Naive thymus-derived CD4-positive, alpha-beta T cell (primary cell): Measurements from ENCODE around the gene PDGFC. TPM values are rescaled to one million over a fixed set of nuclear protein-coding genes. Genes with fewer than 3 reads are reported as not detected.

Experiments used
- ATAC-seq: fragments of 150-1000 bp; cut with Tn5 transposase; 2 replicates; pipeline ENCODE4 v1.10.0; 2021; ENCODE audit warnings: mild to moderate bottlenecking, moderate library complexity
- CTCF ChIA-PET: fragments of 350-600 bp; sonication (Branson Sonifier 250); formaldehyde crosslinking; loops from one replicate; lab custom pipeline; 2021; ENCODE audit warnings: antibody characterized with exemption; lab: Charles Lee
- POLR2A ChIA-PET: fragments of 350-600 bp; sonication (Branson Sonifier 250); formaldehyde crosslinking; loops from one replicate; lab custom pipeline; 2021; ENCODE audit warnings: antibody characterized with exemption, inconsistent platforms; lab: Charles Lee
- DNase-seq, 9 donors: peaks; one replicate each; pipeline versions ENCODE4 v3.0.0 to v3.0.0-alpha.2; 2020 to 2022; ENCODE audit warnings: mixed read lengths in 1 of 9
- H3K27ac ChIP-seq: one replicate; pipeline ENCODE4 v1.7.0; 2013; ENCODE audit warnings: mild to moderate bottlenecking, low read depth, low read length, moderate library complexity
- H3K27me3 ChIP-seq, 2 donors: one replicate each; pipeline ENCODE4 v1.7.0; 2013; ENCODE audit warnings: low read length in 2 of 2, mild to moderate bottlenecking in 2 of 2, moderate library complexity in 2 of 2; ENCODE audit not compliant: control insufficient read depth in 2 of 2, insufficient read depth in 2 of 2
- H3K36me3 ChIP-seq, 3 experiments: 1 replicate in 2 of 3; 2 replicates in 1 of 3; pipeline ENCODE4 v1.7.0; 2013; ENCODE audit warnings: low read length in 3 of 3, mild to moderate bottlenecking in 3 of 3, moderate library complexity in 1 of 3; ENCODE audit not compliant: insufficient read depth in 3 of 3, control insufficient read depth in 2 of 3
- H3K4me1 ChIP-seq, 2 donors: one replicate each; pipeline ENCODE4 v1.7.0; 2013; ENCODE audit warnings: low read length in 2 of 2, mild to moderate bottlenecking in 2 of 2, moderate library complexity in 1 of 2; ENCODE audit not compliant: control insufficient read depth in 2 of 2, insufficient read depth in 2 of 2
- H3K4me3 ChIP-seq: 2 replicates; pipeline ENCODE4 v1.7.0; 2013; ENCODE audit warnings: mild to moderate bottlenecking, low read length
- H3K9me3 ChIP-seq, 3 experiments: 1 replicate in 2 of 3; 2 replicates in 1 of 3; pipeline ENCODE4 v1.7.0; 2013; ENCODE audit warnings: low read length in 3 of 3; ENCODE audit not compliant: control insufficient read depth in 2 of 3
- H3K27ac Mint-ChIP-seq, 9 donors: one replicate each; pipeline ENCODE4 v1.8.0; 2020 to 2022; ENCODE audit warnings: mixed read lengths in 9 of 9, mild to moderate bottlenecking in 8 of 9, moderate library complexity in 5 of 9, inconsistent platforms in 2 of 9
- H3K27me3 Mint-ChIP-seq, 5 donors: one replicate each; pipeline ENCODE4 v1.8.0; 2021 to 2022; ENCODE audit warnings: mixed read lengths in 5 of 5, mild to moderate bottlenecking in 1 of 5
- H3K36me3 Mint-ChIP-seq, 5 donors: one replicate each; pipeline ENCODE4 v1.8.0; 2020 to 2022; ENCODE audit warnings: mixed read lengths in 5 of 5, mild to moderate bottlenecking in 3 of 5, inconsistent platforms in 1 of 5
- H3K4me1 Mint-ChIP-seq, 7 donors: one replicate each; pipeline ENCODE4 v1.8.0; 2020 to 2022; ENCODE audit warnings: mixed read lengths in 7 of 7, mild to moderate bottlenecking in 3 of 7, inconsistent platforms in 1 of 7
- H3K4me3 Mint-ChIP-seq, 10 donors: one replicate each; pipeline ENCODE4 v1.8.0; 2020 to 2022; ENCODE audit warnings: mild to moderate bottlenecking in 10 of 10, mixed read lengths in 10 of 10, moderate library complexity in 6 of 10, inconsistent platforms in 2 of 10
- H3K9me3 Mint-ChIP-seq, 11 donors: one replicate each; pipeline ENCODE4 v1.8.0; 2020 to 2022; ENCODE audit warnings: mixed read lengths in 11 of 11, mild to moderate bottlenecking in 4 of 11, inconsistent platforms in 1 of 11, moderate library complexity in 1 of 11
- intact Hi-C, 2 donors: fragments of 100-400 bp; cut with micrococcal nuclease; formaldehyde crosslinking; loops; one replicate each; pipeline ENCODE4 v1.15.1; 2023
- polyA plus RNA-seq, 2 donors: library from polyadenylated mRNA; unstranded; fragments of 300-500 nt; fragmentation: Illumina TruSeq; gene quantifications; one replicate each; pipeline ENCODE4 v1.2.3, GENCODE V29; 2021
- total RNA-seq, 6 experiments: library from RNA in 5 of 6; stranded (reverse) in 5 of 6; gene quantifications; 1 replicate in 5 of 6; 2 replicates in 1 of 6; pipeline ENCODE4 v1.2.3 and lab custom pipeline; 2021 to 2026

PDGFC gene
- total and polyA plus RNA-seq, 7 experiments from 2014 or later = 0.19 to 2.0 (median 1.2) TPM; not detected in 4

DNA sequence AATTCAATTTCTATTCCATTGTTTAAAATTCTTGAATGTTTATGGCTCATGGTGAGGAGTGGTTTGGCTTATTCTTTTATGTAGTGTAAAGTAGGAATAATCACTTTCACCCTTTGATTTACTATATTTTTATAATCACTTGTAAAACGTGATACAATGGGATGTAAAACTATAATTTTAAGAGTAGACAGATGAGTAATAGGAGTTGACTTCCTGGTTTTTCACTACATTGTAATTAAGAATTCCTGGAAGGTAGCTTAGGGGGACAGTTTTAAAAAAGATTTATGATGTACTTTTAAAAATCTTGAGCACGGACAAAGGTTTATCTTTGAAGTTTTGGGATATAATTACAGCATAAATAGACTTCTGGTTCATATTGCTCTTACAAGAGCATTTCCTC lies 65.3 kb downstream of the PDGFC start:
- no peaks in the 10 kb centered on the region for H3K4me1 Mint-ChIP-seq
- DNase-seq = no peak
- no peaks in the 10 kb centered on the region for H3K9me3 ChIP-seq
- H3K27me3 Mint-ChIP-seq = no peaks in the 10 kb centered on the region
- no peak overlapping the region for H3K27ac Mint-ChIP-seq
- ChIA-PET CTCF (no interaction called here), POLR2A (no interaction called here)
- no peak overlapping the region for H3K4me3 ChIP-seq
- no peak for ATAC-seq
- H3K4me1 ChIP-seq = no peaks in the 10 kb centered on the region
- no peak overlapping the region for H3K27ac ChIP-seq
- H3K4me3 Mint-ChIP-seq = no peak overlapping the region
- H3K9me3 Mint-ChIP-seq = peaks cover 0 to 7% (median 2%) of the 10 kb centered on the region in 11 donors
- no peaks in the 10 kb centered on the region for H3K27me3 ChIP-seq
- intact Hi-C loops = no loop called here
- H3K36me3 Mint-ChIP-seq = no peaks in the 10 kb centered on the region
- H3K36me3 ChIP-seq = no peaks in the 10 kb centered on the region

DNA sequence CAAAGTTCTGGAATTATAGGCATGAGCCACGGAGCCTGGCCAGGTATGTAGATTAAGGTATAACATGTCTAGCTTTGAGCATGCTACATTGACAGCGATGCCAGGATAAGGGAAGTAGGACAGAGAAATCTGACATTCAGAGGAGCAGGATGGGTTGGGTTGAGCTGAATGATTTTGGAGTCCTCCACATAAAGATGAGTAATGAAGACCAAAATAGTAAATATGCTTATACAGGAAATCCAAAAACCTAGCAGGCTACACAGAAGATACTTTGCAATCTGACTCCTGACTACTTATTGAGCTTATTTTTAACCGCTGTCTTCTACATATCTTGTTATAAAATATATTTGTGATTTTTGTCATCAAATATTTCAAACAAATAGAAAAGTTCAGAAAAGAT lies 69.7 kb downstream of the PDGFC start:
- H3K9me3 Mint-ChIP-seq = peaks cover 0 to 10% (median 4%) of the 10 kb centered on the region in 11 donors
- no peak for DNase-seq
- intact Hi-C loops = no loop called here
- Histone ChIP-seq H3K27ac (no peak overlapping the region), H3K27me3 (no peaks in the 10 kb centered on the region), H3K9me3 (no peaks in the 10 kb centered on the region), H3K4me1 (no peaks in the 10 kb centered on the region), H3K4me3 (no peak overlapping the region), H3K36me3 (no peaks in the 10 kb centered on the region)
- POLR2A ChIA-PET = no interaction called here
- H3K27me3 Mint-ChIP-seq = no peaks in the 10 kb centered on the region
- CTCF ChIA-PET = no interaction called here
- no peak overlapping the region for H3K4me3 Mint-ChIP-seq
- H3K4me1 Mint-ChIP-seq = no peaks in the 10 kb centered on the region
- no peak for ATAC-seq
- H3K36me3 Mint-ChIP-seq = no peaks in the 10 kb centered on the region
- H3K27ac Mint-ChIP-seq = no peak overlapping the region

DNA sequence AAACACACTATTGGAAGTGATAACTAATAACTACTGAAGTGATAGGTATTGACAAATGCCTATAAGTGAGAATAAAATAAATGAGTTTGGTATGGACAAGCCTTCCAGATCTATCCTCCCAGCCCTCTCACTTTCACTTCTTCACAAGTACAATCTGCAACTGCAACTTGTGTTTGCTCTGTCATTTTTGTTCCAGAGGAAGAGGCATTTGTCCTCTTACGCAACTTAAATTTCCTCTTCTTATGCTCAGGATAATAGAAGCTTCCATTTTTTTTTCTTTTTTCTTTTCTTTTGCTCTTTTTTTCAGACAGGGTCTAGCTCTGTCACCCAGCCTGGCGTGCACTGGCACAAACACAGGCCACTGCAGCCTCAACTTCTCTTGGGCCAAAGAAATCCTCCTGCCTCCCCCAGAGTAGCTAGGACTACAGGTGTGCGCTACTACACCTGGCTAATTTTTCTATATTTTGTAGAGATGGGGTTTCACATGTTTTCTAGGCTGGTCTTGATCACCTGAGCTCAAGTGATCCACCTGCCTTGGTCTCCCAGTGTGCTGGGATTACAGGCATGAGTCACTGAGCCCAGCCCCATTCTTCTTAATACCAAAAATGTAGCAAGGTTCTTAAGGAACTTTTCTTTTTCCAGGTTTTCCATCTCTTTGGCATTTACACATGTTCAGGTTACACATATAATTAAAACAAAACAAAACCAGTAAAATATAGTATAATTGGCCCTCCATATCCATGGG lies 73.1 kb downstream of the PDGFC start:
- H3K9me3 Mint-ChIP-seq = peaks cover 0 to 17% (median 2%) of the 10 kb centered on the region in 11 donors
- H3K27me3 ChIP-seq = no peaks in the 10 kb centered on the region
- no peaks in the 10 kb centered on the region for H3K4me1 Mint-ChIP-seq
- CTCF ChIA-PET = no interaction called here
- H3K27me3 Mint-ChIP-seq = no peaks in the 10 kb centered on the region
- no peaks in the 10 kb centered on the region for H3K4me1 ChIP-seq
- H3K27ac ChIP-seq = no peak overlapping the region
- no peak overlapping the region for H3K27ac Mint-ChIP-seq
- H3K36me3 Mint-ChIP-seq = no peaks in the 10 kb centered on the region
- POLR2A ChIA-PET = no interaction called here
- H3K36me3 ChIP-seq = no peaks in the 10 kb centered on the region
- DNase-seq (no peak), ATAC-seq (no peak)
- intact Hi-C loops = no loop called here
- H3K4me3 Mint-ChIP-seq = no peak overlapping the region
- no peaks in the 10 kb centered on the region for H3K9me3 ChIP-seq
- H3K4me3 ChIP-seq = no peak overlapping the region

DNA sequence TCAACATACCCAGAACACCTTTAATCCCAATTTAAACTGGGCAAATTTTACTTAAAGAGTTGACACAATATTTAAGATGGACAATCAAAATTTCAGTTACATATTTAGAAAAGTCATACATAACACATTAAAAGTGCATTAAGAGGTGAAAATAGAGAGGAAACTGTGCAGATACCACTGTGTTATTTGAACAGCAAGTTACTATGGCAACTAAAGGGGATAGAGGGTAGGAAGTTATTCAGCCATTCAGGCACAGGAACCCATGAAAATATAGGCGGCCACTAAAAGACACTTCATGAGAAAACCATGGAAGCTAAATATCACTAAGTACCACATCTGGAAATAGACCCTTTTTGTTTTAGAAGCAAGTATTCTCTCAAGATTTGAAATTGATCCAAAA lies 75.1 kb downstream of the PDGFC start:
- Mint-ChIP-seq H3K36me3 (no peaks in the 10 kb centered on the region), H3K27me3 (no peaks in the 10 kb centered on the region), H3K9me3 (peaks cover 0 to 20% (median 0%) of the 10 kb centered on the region in 11 donors), H3K4me3 (no peak overlapping the region), H3K27ac (no peak overlapping the region), H3K4me1 (no peaks in the 10 kb centered on the region)
- Histone ChIP-seq H3K36me3 (no peaks in the 10 kb centered on the region), H3K27me3 (no peaks in the 10 kb centered on the region), H3K4me1 (no peaks in the 10 kb centered on the region), H3K4me3 (no peak overlapping the region), H3K9me3 (no peaks in the 10 kb centered on the region), H3K27ac (no peak overlapping the region)
- DNase-seq = no peak
- ChIA-PET POLR2A (no interaction called here), CTCF (no interaction called here)
- no peak for ATAC-seq
- intact Hi-C loops = no loop called here

DNA sequence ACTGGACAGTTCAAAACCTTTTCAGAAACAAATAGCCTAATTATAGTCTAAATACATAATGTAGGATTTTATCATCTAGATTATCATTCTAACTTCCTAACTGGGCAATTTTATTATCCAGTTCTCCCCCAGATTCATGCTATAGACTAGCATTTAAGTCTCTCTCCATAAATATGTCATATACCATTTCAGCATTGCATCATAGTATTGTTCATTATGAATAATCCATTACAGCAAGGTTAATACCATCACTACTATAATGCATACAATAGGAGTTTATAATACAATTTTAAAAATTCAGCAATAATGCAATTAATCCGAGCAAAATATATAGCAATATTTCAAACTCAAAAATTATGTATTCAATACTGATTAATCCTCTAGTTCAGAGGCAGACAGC lies 77.4 kb downstream of the PDGFC start:
- H3K4me1 ChIP-seq = no peaks in the 10 kb centered on the region
- H3K27ac ChIP-seq = no peak overlapping the region
- ChIA-PET CTCF (no interaction called here), POLR2A (no interaction called here)
- Mint-ChIP-seq H3K36me3 (no peaks in the 10 kb centered on the region), H3K4me3 (no peak overlapping the region), H3K9me3 (peaks cover 0 to 12% (median 0%) of the 10 kb centered on the region in 11 donors), H3K27ac (no peak overlapping the region), H3K4me1 (no peaks in the 10 kb centered on the region), H3K27me3 (no peaks in the 10 kb centered on the region)
- no peaks in the 10 kb centered on the region for H3K27me3 ChIP-seq
- intact Hi-C loops = no loop called here
- H3K9me3 ChIP-seq = no peaks in the 10 kb centered on the region
- no peak for ATAC-seq
- H3K4me3 ChIP-seq = no peak overlapping the region
- DNase-seq = no peak
- no peaks in the 10 kb centered on the region for H3K36me3 ChIP-seq

DNA sequence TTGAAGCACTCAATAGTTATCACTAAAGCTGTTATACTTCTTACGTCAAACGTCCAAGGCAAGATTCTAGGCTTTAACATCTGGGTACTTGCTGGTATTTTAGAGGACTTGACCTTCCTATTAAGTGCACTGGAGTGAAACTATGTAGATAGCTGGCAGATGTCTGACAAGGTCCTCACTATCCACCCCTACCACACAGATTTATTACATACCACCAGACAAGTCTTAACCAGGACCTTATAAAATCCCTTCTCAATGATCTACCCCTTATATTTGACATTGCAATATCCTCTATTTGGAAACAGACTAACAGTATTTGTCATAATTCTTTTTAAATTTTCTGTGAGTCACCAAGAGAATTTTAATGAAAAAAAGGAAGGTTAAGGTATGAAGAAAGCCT lies 78.8 kb downstream of the PDGFC start:
- ChIA-PET POLR2A (no interaction called here), CTCF (no interaction called here)
- H3K27me3 Mint-ChIP-seq = no peaks in the 10 kb centered on the region
- H3K27ac Mint-ChIP-seq = no peak overlapping the region
- no peaks in the 10 kb centered on the region for H3K4me1 Mint-ChIP-seq
- no peak overlapping the region for H3K4me3 Mint-ChIP-seq
- Histone ChIP-seq H3K36me3 (no peaks in the 10 kb centered on the region), H3K4me3 (no peak overlapping the region), H3K9me3 (no peaks in the 10 kb centered on the region), H3K27ac (no peak overlapping the region), H3K4me1 (no peaks in the 10 kb centered on the region), H3K27me3 (no peaks in the 10 kb centered on the region)
- intact Hi-C loops = no loop called here
- peaks cover 0 to 12% (median 0%) of the 10 kb centered on the region in 11 donors for H3K9me3 Mint-ChIP-seq
- ATAC-seq (no peak), DNase-seq (no peak)
- no peaks in the 10 kb centered on the region for H3K36me3 Mint-ChIP-seq
